Measurements from ENCODE around the gene GALP. TPM values are rescaled to one million over a fixed set of nuclear protein-coding genes. Genes with fewer than 3 reads are reported as not detected.
"Not testable (repeated sequence)": the region's sequence is repeated elsewhere in the genome, so short reads cannot be mapped to it uniquely, and the experiment has no call there.

The GALP gene
- total RNA-seq, 1 experiment from 2014 or later, result 0.22 TPM

GRCh38 chr19:56147307-56147706, 28.5 kb upstream of the GALP start:
- DNase-seq (ENCODE audit: extremely low read depth, low read depth), result no peak

- no peak for DNase-seq (ENCODE audit: extremely low read depth, low read depth)
These were observed 27.7 kb upstream of the GALP start for GRCh38 chr19:56148096-56148495.

DNA sequence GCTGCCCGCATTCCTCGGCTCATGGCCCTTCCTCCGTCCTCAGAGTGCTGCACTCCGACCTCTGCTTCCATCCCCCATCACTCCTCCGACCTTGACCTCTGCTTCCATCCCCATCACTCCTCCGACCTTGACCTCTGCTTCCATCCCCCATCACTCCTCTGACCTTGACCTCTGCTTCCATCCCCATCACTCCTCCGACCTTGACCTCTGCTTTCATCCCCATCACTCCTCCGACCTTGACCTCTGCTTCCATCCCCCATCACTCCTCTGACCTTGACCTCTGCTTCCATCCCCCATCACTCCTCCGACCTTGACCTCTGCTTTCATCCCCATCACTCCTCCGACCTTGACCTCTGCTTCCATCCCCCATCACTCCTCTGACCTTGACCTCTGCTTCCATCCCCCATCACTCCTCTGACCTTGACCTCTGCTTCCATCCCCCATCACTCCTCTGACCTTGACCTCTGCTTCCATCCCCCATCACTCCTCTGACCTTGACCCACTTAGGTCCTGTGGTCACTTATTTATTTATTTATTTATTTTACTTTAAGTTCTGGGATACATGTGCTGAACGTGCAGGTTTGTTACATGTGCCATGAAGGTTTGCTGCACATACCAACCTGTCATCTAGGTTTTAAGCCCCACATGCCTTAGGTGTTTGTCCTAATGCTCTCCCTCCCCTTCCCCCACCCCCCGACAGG, 26.7 kb upstream of the GALP start:
- not testable (repeated sequence) for DNase-seq (ENCODE audit: extremely low read depth, low read depth)

GRCh38 chr19:56149656-56150038, 26.2 kb upstream of the GALP start:
- no peak for DNase-seq (ENCODE audit: extremely low read depth, low read depth)

DNA sequence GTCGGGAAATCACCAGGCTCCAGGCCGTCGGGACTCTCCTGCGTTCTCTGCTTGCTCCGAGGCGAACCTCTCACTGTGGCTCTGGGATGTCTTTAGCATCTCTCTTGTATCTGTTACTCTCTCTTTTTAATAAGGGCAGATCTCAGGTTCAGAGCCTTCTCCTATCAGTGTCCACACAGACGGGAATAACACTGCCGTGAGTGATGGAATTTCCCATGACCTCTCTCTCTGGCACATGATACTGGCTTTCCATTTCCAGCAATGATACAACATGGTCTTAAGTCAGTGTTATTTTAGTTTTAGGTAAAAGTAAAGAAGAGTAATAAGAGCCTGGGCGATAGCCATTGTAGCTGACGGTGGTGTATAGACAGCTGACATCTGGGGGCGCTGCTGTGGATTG, 25.4 kb upstream of the GALP start:
- no peak for DNase-seq (ENCODE audit: extremely low read depth, low read depth)

GRCh38 chr19:56152644-56153043, 23.2 kb upstream of the GALP start:
- DNase-seq (ENCODE audit: extremely low read depth, low read depth), result no peak

- DNase-seq (ENCODE audit: extremely low read depth, low read depth), result no peak
These were observed 22.3 kb upstream of the GALP start for GRCh38 chr19:56153507-56153906.

DNA sequence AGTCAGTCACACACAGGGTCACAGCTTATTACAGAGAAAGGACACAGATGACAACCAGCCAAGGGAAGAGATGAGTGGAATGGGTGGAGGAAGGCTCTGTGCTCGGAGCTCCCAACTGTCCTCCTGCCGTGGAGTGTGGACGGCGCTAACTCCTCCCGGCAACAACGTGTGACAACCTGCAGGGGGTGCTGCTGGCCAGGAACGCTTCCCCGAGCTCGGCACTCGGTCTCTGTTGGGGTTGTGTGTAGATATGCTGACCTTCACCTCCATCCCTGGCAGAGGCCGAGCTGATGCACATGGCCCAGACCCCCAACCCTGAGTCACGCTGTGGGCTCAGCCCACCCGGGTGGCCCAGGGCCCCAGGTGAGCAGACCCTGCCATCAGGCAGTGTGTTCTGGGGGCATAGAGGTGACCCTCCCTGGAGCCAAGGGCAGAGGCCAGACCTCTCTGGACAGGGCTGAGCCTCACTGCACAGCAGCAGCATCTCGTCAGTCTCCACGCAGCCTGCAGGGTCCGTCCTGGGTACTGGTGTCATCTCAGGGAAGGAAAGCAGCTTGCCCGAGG, 20.6 kb upstream of the GALP start:
- peak; percentile 28 for DNase-seq (ENCODE audit: extremely low read depth, low read depth)

DNA sequence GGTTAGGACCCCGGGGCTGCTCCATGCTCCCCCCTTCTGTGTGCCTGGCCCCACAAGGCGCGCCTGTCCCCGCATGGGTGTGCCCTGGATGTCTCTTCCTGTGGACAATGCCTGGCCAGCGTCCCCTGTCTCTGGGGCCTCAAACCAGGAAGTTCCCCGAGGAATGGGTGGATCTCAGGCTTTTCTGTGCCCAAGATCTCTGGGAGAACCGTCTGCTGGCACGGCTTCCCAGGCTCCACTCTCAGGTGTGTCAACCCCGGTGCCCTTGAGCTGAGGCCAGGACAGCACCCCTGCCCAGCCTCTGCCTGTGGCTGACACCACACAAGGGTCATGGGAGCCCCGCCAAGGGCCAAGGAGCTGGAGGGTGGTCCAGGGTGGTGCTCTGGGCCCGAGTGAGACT, 19.0 kb upstream of the GALP start:
- no peak for DNase-seq (ENCODE audit: extremely low read depth, low read depth)

DNA sequence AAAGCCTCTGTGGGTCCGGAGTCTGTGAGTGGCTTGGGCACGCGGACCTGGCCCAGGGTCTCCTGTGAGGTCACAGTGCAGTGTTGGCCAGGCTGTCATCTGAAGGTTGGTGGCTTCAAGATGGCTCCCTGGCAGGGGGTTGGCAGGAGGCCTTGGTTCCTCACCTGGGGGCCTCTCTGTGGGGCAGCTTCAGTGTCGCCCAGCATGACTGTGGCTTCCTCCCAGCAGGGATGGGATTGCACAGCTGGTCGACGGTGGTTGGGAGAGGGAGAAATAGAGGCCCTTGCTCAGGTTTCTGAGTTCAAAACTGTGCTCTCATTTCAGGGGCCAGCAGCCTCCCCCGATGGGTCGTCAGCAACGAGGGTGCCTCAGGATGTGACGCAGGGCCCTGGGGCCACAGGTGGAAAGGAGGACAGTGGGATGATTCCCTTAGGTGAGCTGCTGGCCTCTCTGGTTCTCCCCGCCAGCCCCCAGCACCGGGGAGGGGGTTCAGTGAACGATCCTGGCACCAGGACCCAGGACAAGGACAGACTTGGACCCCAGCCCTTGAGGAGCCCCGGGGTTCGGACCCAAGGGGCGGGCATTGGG, 17.5 kb upstream of the GALP start:
- no peak for DNase-seq (ENCODE audit: extremely low read depth, low read depth)

GRCh38 chr19:56159009-56159559, 16.7 kb upstream of the GALP start:
- no peak for DNase-seq (ENCODE audit: extremely low read depth, low read depth)

- no peak for DNase-seq (ENCODE audit: extremely low read depth, low read depth)
These were observed 16.1 kb upstream of the GALP start for GRCh38 chr19:56159622-56160271.

GRCh38 chr19:56161534-56161933, 14.3 kb upstream of the GALP start:
- DNase-seq (ENCODE audit: extremely low read depth, low read depth), result no peak

GRCh38 chr19:56162258-56162657, 13.6 kb upstream of the GALP start:
- DNase-seq (ENCODE audit: extremely low read depth, low read depth), result no peak

DNA sequence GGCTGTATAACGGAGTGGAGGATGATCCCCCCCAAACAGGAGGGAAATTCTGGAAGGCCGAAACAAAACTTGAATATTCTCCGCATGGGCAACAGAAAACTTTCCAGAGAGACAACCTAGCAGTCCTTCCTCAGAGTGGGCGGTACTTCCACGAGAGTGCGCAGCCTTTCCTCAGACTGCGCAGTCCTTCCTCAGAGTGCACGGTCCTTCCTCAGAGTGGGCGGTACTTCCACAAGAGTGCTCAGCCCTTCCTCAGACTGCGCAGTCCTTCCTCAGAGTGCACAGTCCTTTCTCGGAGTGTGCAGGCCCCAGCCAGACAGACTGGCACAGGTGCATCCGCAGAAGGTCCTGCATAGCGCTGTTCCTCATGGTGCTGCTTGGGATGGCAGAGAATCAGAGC, 12.7 kb upstream of the GALP start:
- DNase-seq (ENCODE audit: extremely low read depth, low read depth), result no peak

DNA sequence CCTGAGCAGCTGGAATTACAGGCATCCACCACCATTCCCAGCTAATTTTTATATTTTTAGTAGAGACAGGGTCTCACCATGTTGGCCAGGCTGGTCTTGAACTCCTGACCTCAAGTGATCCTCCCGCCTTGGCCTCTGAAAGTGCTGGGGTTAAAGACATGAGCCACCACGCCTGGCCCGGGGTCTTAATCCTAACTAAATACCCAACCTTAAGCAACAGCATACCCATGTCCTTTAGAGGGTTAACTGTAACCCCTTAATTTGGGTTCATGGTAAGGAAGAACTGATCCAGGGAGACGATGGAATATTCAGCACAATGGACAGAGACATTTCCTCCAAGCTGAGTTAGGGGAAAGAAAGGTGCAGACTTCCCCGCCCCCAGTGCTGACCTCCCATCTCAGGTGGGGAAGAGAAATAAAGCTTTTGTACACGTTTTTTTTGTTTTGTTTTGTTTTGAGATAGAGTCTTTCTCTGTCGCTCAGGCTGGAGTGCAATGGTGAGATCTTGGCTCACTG, 8.7 kb upstream of the GALP start:
- peak; percentile 18 for DNase-seq (ENCODE audit: extremely low read depth, low read depth)

- peak; percentile 82 for DNase-seq (ENCODE audit: extremely low read depth, low read depth)
These were observed 5.5 kb upstream of the GALP start for GRCh38 chr19:56170261-56170660.

DNA sequence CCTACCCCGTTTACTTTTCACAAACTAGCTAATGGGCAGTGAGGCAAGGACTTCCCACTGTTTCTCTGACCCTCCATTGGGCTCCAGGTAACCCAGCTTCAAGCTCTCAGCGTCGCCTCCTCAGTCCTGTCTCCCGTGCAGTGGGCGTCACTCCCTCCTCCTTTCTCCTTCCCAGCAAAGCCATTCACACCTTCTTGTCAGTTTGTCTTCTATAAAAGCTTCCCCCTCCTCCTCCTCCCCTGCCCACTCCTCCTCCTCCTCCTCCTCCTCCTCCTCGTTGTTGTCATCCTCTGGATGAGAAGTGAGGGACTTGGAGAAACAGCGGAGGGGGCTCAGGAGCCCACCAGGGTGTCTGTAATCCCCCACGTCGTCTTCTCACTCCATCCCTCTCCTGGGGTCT, 1.7 kb upstream of the GALP start:
- no peak for DNase-seq (ENCODE audit: extremely low read depth, low read depth)

DNA sequence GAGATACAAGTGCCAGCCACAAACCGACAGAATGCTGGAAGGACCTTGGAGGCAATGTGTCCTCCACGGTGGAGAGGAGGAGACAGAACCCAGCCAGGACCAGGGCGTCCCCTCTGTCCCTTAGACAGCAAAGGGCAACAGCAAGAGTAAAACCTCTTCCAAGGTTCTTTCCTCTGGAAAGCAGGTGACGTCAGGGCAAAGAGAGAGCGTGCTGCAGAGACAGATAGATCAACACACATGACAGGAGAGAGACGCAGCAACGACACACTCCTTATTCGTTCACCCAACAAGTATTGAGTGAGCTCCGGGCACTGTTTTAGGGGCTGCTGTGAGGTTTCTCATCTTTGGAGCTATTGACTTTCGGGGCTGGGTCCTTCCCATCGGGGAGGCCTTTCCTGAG, 1.3 kb upstream of the GALP start:
- peak; percentile 17 for DNase-seq (ENCODE audit: extremely low read depth, low read depth)

- DNase-seq (ENCODE audit: extremely low read depth, low read depth), result not testable (repeated sequence)
These were observed 502 bp downstream of the GALP start for GRCh38 chr19:56176310-56176709.

- no peak for DNase-seq (ENCODE audit: extremely low read depth, low read depth)
These were observed 1.1 kb downstream of the GALP start for GRCh38 chr19:56176881-56177280.

Measured in NCI-H460 (cell line).